DOHH2 (cell line): Measurements from ENCODE around the gene LCMT1.

Experiments
- CTCF ChIP-seq: fragments of 200-600 bp; sonication (generic); IDR thresholded peaks from one replicate; pipeline ENCODE4 v1.5.1; 2014; ENCODE audit warnings: antibody characterized with exemption, mild to moderate bottlenecking, low read depth, low read length; ENCODE audit not compliant: poor library complexity, severe bottlenecking
- EZH2phosphoT487 ChIP-seq: fragments of 200-600 bp; sonication (generic); IDR thresholded peaks from 2 replicates; pipeline ENCODE4 v1.6.1; 2017; ENCODE audit warnings: borderline replicate concordance, mild to moderate bottlenecking, antibody characterized with exemption, low read length, moderate library complexity, mixed read lengths

- TF ChIP-seq CTCF (peak; percentile 70), EZH2phosphoT487 (no peak)
These were observed 15.3 kb downstream of the LCMT1 start for GRCh38 chr16:25126820-25127232.
